Measurements from ENCODE around the gene KCNJ1. TPM values are rescaled to one million over a fixed set of nuclear protein-coding genes. Genes with fewer than 3 reads are reported as not detected.

Gene KCNJ1
- total RNA-seq, 1 donor from 2014 or later, result 0.29 TPM

- DNase-seq (ENCODE audit: low read depth), result peak; percentile 66
These were observed 35.5 kb upstream of the KCNJ1 start for GRCh38 chr11:128902515-128903066.

- DNase-seq (ENCODE audit: low read depth), result no peak
These were observed 34.8 kb upstream of the KCNJ1 start for GRCh38 chr11:128901653-128902514.

GRCh38 chr11:128900468-128900867 is 33.4 kb upstream of the KCNJ1 start:
- DNase-seq (ENCODE audit: low read depth), result no peak

- no peak for DNase-seq (ENCODE audit: low read depth)
These were observed 31.7 kb upstream of the KCNJ1 start for GRCh38 chr11:128898580-128899344.

GRCh38 chr11:128897826-128898225 is 30.7 kb upstream of the KCNJ1 start:
- DNase-seq (ENCODE audit: low read depth), result no peak

GRCh38 chr11:128896356-128896755 is 29.3 kb upstream of the KCNJ1 start:
- DNase-seq (ENCODE audit: low read depth), result no peak

GRCh38 chr11:128895526-128895925 is 28.4 kb upstream of the KCNJ1 start:
- DNase-seq (ENCODE audit: low read depth), result no peak

- DNase-seq (ENCODE audit: low read depth), result no peak
These were observed 27.6 kb upstream of the KCNJ1 start for GRCh38 chr11:128894685-128895084.

GRCh38 chr11:128894286-128894681 is 27.2 kb upstream of the KCNJ1 start:
- DNase-seq (ENCODE audit: low read depth), result no peak

GRCh38 chr11:128893578-128894285 is 26.6 kb upstream of the KCNJ1 start:
- no peak for DNase-seq (ENCODE audit: low read depth)

- no peak for DNase-seq (ENCODE audit: low read depth)
These were observed 25.9 kb upstream of the KCNJ1 start for GRCh38 chr11:128892866-128893565.

- no peak for DNase-seq (ENCODE audit: low read depth)
These were observed 24.9 kb upstream of the KCNJ1 start for GRCh38 chr11:128891913-128892398.

GRCh38 chr11:128890543-128891368 is 23.7 kb upstream of the KCNJ1 start, which contains the start of gene KCNJ5:
Gene KCNJ5, plus strand, starts transcription at chr11:128891356. Its CDS starts 19,918 bp downstream, at chr11:128911274.
- DNase-seq (ENCODE audit: low read depth), result peak; percentile 31

- no peak for DNase-seq (ENCODE audit: low read depth)
These were observed 23.1 kb upstream of the KCNJ1 start for GRCh38 chr11:128890216-128890542.

- DNase-seq (ENCODE audit: low read depth), result no peak
These were observed 22.6 kb upstream of the KCNJ1 start for GRCh38 chr11:128889657-128890213.

- DNase-seq (ENCODE audit: low read depth), result no peak
These were observed 21.2 kb upstream of the KCNJ1 start for GRCh38 chr11:128888034-128888985.

- no peak for DNase-seq (ENCODE audit: low read depth)
These were observed 19.5 kb upstream of the KCNJ1 start for GRCh38 chr11:128886406-128887124.

Data from myocyte (in vitro differentiated cells).